Skin epidermis (tissue), 12 donors: ENCODE data around the gene ZBTB7C.

Experiments used
- H3K27ac ChIP-seq, 21 experiments: fragments of 200-600 bp; sonication (generic) in 11 of 21; one replicate each; pipeline ENCODE4 v1.5.0; 2020; ENCODE audit warnings: mild to moderate bottlenecking in 3 of 21, inconsistent platforms in 2 of 21, moderate library complexity in 2 of 21
- H3K4me3 ChIP-seq, 7 experiments: fragments of 200-600 bp; sonication (generic) in 2 of 7; one replicate each; pipeline ENCODE4 v1.5.0; 2020; ENCODE audit warnings: inconsistent platforms in 2 of 7, mild to moderate bottlenecking in 2 of 7, moderate library complexity in 1 of 7

The ZBTB7C gene

DNA sequence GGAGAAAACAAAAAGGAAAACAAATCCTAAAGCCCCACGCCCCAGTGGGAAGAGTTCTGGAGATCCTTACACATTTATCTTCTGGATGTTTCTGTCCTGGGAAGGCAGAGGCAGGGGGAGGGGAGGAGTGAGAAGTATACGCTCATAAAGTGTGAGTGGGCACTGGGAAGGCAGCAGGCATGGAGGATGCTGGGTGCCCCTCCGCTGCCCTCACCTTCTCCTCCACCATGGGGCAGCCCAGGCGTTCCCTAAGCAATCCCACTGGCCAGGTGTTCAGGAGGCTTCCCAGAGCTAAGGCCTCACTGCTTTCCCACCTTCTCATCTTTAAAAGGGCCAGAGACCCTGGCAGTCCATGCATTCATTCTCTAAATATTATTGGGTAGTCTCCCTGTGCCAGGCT, 366.8 kb downstream of the ZBTB7C start:
- Histone ChIP-seq H3K27ac (no peak overlapping the region), H3K4me3 (no peak overlapping the region)

DNA sequence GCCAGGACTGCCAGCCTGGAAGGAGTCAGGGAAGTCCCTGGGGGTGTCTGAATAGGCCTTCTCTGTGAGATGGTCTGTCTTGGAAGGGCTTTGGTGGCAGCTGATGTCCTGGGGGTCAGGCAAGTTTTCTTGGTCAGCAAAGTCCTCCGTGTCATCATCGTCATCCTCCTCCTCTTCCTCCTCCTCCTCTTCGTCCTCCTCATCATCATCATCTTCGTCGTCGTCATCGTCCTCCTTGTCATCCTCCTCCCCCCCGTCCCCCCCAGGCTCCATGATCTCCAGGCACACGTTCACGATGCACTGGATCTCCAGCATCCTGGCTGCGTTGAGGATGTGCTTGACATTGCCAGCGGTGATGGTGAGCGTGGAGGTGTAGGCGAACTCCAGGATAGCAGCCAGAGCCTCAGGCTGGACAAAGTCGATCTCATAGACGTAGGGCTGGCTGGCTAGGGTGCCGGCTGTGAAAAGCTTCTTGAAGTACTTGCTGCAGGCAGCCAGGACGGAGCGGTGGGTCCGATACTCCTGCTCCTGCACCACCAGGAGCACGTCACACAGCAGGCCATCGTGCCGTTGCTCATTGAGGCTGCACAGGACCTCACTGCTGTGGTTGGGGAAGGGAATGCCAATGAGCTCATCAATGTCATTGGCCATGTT, 368.6 kb downstream of the ZBTB7C start:
- Histone ChIP-seq H3K27ac (no peak overlapping the region), H3K4me3 (no peak overlapping the region)

DNA sequence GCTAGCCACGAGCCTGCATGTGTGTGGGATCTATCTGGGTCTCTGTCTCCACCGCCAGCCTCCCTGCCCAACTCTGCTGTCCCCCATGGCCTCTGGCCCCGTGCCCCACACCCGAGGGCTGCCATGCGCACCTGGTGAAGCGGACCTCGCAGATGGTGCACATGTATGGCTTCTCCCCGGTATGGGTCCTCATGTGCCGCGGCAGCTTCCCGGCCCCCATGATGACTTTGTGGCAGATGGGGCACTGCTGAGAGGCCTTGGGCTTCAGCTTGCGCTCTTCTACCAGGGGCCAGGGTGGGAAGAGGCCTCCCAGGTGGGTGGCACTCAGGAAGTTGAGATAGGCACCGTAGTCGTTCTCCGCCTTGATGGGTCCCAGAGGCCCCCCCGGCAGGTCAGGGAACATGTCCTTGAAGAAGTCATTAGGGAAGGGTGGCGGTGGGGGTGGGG, 369.4 kb downstream of the ZBTB7C start:
- no peak overlapping the region for H3K4me3 ChIP-seq
- peak overlapping the region in 1 of 21 experiments; percentile 10 for H3K27ac ChIP-seq

GRCh38 chr18:48038636-48039035, 370.5 kb downstream of the ZBTB7C start:
- peak overlapping the region in 3 of 21 experiments; percentile 29 to 84 (median 51) for H3K27ac ChIP-seq

GRCh38 chr18:48037481-48038271, 371.5 kb downstream of the ZBTB7C start:
- Histone ChIP-seq H3K4me3 (no peak overlapping the region), H3K27ac (peak overlapping the region in 12 of 21 experiments; percentile 20 to 84 (median 50))

More at GRCh38 chr18:48038636-48039035, 370.5 kb downstream of the ZBTB7C start:
- H3K4me3 ChIP-seq: no peak overlapping the region

DNA sequence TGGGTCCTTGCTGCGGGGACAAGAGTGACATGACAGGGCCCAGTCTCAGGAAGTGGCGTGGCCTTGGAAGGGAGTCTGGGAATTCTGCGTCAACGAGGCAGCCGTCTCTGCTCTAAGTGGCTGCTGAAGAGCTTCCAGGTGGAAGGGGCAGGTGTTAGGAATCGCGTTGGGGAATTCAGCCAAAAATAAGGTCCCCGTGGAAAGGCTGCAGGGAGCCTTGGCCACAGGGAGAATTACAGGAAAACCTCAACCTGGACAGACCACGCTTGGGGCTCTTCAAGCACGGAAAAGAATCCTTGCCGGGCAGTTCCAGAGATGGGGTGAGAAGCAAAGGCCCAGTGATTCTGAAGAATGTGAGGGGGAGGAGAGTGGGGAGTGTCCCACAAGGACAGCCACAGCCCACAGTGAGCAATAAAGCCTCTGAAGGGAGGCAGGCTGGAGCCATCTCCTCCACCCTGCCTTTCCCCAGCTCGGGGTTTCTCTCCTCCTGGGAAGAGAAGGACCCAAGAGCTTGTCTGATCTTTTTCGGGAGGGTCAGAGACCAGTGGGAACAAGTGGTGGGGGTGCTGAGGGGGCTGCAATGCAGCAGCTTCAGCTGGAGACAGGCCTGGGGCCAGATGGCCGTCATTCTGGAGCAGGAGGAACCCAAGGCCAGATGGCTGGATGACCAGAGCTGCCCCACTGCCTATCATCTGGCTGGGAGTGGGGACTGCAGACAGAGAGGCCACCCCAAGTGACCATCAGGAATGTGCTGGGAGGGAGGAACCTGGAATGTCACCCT, 372.4 kb downstream of the ZBTB7C start:
- Histone ChIP-seq H3K27ac (peak overlapping the region in 13 of 21 experiments; percentile 8 to 84 (median 50)), H3K4me3 (no peak overlapping the region)

DNA sequence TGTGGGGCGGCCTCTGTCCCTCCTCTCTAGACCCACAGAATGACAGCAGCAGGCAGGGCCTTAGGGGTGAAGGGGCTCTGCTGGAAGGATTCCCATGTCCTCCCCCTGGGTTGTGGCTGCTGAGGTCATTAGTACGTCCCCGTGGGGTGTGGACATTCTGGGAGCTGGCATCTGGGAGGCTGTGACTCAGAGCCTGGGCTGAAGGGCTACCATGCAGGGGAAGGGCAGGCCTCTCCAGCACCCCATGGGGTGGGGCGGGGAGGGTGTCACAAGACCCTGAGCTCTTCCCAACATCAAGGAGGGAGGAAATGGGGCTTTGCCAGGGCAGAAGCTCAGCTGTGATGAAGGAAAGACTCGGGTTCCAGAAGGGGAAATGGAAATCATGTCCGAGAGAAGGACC, 373.0 kb downstream of the ZBTB7C start:
- peak overlapping the region in 9 of 21 experiments; percentile 11 to 84 (median 58) for H3K27ac ChIP-seq
- no peak overlapping the region for H3K4me3 ChIP-seq

DNA sequence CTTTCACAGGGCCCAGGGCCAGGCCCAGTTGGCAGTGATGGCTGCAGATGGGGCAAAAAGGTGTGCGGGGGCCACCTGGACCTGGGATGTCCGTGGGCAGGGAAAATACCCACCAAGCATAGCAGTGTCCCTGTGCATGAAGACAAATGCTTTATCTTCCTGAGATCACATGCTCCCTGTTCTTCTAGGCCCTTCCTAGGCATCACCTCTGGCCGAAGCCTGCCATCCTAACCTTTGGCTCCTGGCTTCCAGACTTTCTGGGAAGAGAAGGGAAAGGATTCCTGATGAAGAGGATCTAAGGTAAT, 373.7 kb downstream of the ZBTB7C start:
- H3K27ac ChIP-seq: peak overlapping the region in 7 of 21 experiments; percentile 15 to 84 (median 73)
- no peak overlapping the region for H3K4me3 ChIP-seq

DNA sequence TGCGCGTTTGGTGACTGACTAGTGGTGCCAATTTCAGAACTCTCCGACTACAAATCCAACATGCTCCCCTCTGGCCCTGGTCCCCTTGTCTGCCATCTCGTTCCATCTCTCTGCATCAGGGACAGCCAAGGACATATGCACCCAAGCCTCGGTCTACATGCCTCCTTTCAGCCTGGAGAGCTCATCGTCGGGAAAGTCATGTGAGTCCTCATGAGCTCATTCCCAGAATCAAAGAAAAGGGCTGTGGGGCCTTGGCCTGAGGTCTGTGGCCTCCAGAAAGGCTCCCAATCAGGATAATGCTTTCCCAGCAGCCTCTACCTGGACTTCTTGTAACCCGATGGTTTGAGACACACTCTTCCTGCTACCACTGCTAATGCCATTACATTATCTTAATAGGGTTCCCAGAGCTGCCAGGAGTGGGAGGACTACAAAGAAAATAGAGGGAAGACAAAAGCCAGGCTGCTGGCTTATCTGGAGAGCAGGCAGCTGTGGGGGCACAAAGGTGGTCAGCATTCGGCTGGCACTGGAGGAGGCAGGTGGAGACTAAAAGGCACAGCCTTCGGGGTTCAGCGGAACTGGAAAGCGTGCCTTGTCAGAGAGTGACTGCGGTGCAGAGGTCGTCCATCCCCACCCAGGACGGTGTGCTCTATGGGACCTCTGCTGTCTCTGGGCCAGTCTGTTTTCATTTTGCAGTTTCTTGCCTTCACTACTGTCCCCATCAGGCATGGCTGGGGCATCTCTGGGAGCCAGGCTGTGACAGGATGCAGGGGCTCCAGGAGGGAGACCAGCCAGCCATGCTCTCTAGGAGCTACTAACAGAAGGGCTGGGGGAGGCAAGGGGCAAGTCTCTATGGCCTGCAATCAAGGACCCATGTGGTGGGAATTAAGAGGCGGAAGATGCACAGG, 374.3 kb downstream of the ZBTB7C start:
- peak overlapping the region in 8 of 21 experiments; percentile 15 to 84 (median 53) for H3K27ac ChIP-seq
- no peak overlapping the region for H3K4me3 ChIP-seq

DNA sequence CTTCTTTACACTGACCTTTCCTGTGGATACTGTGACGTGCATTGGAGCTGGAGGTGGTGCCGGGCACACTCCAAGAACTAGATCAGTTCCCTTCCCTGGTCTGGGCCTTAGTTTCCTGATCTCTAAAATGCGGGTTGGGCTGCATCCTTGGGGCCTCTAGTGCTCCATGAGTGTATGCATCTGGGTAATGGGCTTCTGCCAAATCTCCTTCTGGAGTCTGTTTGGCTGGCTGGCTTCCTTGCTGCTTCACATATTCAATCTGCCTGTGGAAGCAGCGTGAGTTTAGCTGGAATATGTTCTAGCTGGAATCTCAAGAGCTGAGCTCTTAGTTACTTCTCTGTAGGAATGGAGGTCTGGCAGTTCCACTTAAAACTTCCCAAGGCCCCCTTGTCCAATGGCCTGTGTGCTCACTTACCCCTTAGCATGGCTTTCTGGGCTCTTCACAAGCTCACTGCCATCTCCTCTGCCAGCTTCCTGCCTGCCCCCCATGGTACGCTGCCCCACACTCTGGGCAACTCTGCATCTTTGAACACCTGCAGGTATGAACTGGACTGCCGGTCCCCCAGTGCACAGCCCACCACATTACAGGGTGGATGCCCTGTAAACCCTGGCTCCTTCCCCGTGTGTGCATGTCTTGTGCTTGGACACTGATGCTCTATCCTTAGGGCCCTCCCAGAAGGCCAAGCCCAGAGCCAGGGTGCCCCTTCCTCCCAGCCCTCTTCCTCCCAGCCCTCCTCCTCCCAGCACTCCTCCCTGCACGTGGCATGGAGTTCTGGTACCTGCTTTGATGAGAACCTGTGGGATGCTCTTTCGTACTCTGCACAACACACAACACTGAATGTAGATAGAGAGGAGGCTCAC, 375.2 kb downstream of the ZBTB7C start:
- Histone ChIP-seq H3K4me3 (no peak overlapping the region), H3K27ac (peak overlapping the region in 10 of 21 experiments; percentile 6 to 81 (median 32))

GRCh38 chr18:48032876-48033789, 376.1 kb downstream of the ZBTB7C start:
- peak overlapping the region in 10 of 21 experiments; percentile 6 to 81 (median 32) for H3K27ac ChIP-seq
- no peak overlapping the region for H3K4me3 ChIP-seq

GRCh38 chr18:48031641-48032040, 377.5 kb downstream of the ZBTB7C start:
- no peak overlapping the region for H3K4me3 ChIP-seq
- H3K27ac ChIP-seq: peak overlapping the region in 6 of 21 experiments; percentile 9 to 73 (median 32)

GRCh38 chr18:48030616-48031480, 378.3 kb downstream of the ZBTB7C start:
- H3K4me3 ChIP-seq: no peak overlapping the region
- H3K27ac ChIP-seq: peak overlapping the region in 6 of 21 experiments; percentile 9 to 73 (median 32)

- Histone ChIP-seq H3K4me3 (no peak overlapping the region), H3K27ac (peak overlapping the region in 1 of 21 experiments; percentile 25)
Observed at GRCh38 chr18:48029296-48029986, 379.7 kb downstream of the ZBTB7C start.

- Histone ChIP-seq H3K27ac (peak overlapping the region in 9 of 21 experiments; percentile 20 to 79 (median 62)), H3K4me3 (no peak overlapping the region)
Observed at GRCh38 chr18:48028696-48029095, 380.5 kb downstream of the ZBTB7C start.

GRCh38 chr18:48028081-48028480, 381.1 kb downstream of the ZBTB7C start:
- H3K27ac ChIP-seq: peak overlapping the region in 12 of 21 experiments; percentile 5 to 79 (median 36)
- H3K4me3 ChIP-seq: no peak overlapping the region
